ENCODE measurements around the gene ANXA2R. TPM values are rescaled to one million over a fixed set of nuclear protein-coding genes. Genes with fewer than 3 reads are reported as not detected.
"Not testable (repeated sequence)": the region's sequence is repeated elsewhere in the genome, so short reads cannot be mapped to it uniquely, and the experiment has no call there.

Gene ANXA2R
- total RNA-seq, 1 donor from 2014 or later: 1.8 TPM

- DNase-seq: not testable (repeated sequence)
Measured at GRCh38 chr5:43060020-43060419, 19.9 kb upstream of the ANXA2R start.

- DNase-seq: not testable (repeated sequence)
Measured at GRCh38 chr5:43055098-43055497, 15.0 kb upstream of the ANXA2R start.

- no peak for DNase-seq
Measured at GRCh38 chr5:43051684-43052083, 11.6 kb upstream of the ANXA2R start.

GRCh38 chr5:43050384-43050783 lies 10.3 kb upstream of the ANXA2R start:
- no peak for DNase-seq

- no peak for DNase-seq
Measured at GRCh38 chr5:43049236-43049635, 9.1 kb upstream of the ANXA2R start.

GRCh38 chr5:43046474-43046873 lies 6.4 kb upstream of the ANXA2R start:
- DNase-seq: no peak

GRCh38 chr5:43045236-43045635 lies 5.1 kb upstream of the ANXA2R start:
- DNase-seq: no peak

GRCh38 chr5:43044181-43044914 lies 4.2 kb upstream of the ANXA2R start:
- DNase-seq: no peak

GRCh38 chr5:43043400-43043756 lies 3.3 kb upstream of the ANXA2R start:
- DNase-seq: no peak

GRCh38 chr5:43042626-43043399 lies 2.7 kb upstream of the ANXA2R start:
- peak; percentile 41 for DNase-seq

- no peak for DNase-seq
Measured at GRCh38 chr5:43042176-43042625, 2.1 kb upstream of the ANXA2R start.

GRCh38 chr5:43041669-43042175 lies 1.6 kb upstream of the ANXA2R start:
- peak; percentile 79 for DNase-seq

GRCh38 chr5:43041110-43041668 lies 1.1 kb upstream of the ANXA2R start:
- DNase-seq: peak; percentile 79

- no peak for DNase-seq
Measured at GRCh38 chr5:43039471-43040286, 440 bp downstream of the ANXA2R start.

GRCh38 chr5:43039152-43039470 lies 1.0 kb downstream of the ANXA2R start:
- DNase-seq: no peak

GRCh38 chr5:43038496-43038989 lies 1.6 kb downstream of the ANXA2R start:
- no peak for DNase-seq

GRCh38 chr5:43037636-43038495 lies 2.3 kb downstream of the ANXA2R start:
- peak; percentile 31 for DNase-seq

- DNase-seq: no peak
Measured at GRCh38 chr5:43036856-43037635, 3.1 kb downstream of the ANXA2R start.

- no peak for DNase-seq
Measured at GRCh38 chr5:43036409-43036808, 3.7 kb downstream of the ANXA2R start.

GRCh38 chr5:43034591-43034968 lies 5.5 kb downstream of the ANXA2R start:
- DNase-seq: no peak
